CD4-positive, alpha-beta T cell treated with Interleukin-2 at 100 ng/mL for 4 hours (primary cell): ENCODE results near the gene NAV2.

Source experiments
- DNase-seq: peaks from one replicate; pipeline ENCODE4 v3.0.0-alpha.2; 2020; ENCODE audit warnings: low spot score

NAV2 gene

DNA sequence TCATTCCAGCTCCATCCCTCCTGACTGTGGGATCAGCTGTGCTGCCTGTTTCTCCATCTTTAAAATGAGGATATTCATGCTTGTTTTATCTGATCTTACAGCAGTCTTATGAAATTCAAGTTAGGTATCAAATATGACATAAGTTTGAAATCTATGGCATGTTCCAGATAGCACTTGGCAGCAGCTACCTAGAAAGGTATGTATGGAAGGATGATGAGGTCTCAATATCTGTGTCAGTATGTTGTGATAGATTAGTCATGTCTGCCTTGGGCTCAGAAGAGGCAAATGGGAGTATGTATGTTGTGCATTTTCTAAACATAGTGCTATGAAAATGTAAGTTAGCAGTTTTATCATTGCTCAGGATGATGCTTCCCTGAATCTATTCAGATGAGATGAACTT is 122.1 kb downstream of the NAV2 start:
- no peak for DNase-seq

DNA sequence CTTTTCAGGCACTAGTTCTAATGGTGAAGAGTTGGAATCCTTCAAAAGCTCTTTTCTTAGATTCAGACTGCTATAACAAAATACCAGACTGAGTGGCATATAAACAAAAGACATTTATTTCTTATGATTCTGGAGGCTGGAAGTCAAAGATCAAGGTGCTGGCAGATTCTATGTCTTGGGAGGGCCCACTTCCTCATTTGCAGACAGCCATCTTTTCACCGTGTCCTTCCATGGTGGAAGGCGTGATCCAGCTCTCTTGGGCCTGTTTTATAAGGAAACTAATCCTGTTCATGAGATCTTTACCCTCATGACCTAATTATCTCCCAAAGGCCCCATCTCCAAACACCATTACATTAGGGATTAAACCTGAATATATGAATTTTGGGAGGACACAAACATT is 124.0 kb downstream of the NAV2 start:
- DNase-seq, result no peak

DNA sequence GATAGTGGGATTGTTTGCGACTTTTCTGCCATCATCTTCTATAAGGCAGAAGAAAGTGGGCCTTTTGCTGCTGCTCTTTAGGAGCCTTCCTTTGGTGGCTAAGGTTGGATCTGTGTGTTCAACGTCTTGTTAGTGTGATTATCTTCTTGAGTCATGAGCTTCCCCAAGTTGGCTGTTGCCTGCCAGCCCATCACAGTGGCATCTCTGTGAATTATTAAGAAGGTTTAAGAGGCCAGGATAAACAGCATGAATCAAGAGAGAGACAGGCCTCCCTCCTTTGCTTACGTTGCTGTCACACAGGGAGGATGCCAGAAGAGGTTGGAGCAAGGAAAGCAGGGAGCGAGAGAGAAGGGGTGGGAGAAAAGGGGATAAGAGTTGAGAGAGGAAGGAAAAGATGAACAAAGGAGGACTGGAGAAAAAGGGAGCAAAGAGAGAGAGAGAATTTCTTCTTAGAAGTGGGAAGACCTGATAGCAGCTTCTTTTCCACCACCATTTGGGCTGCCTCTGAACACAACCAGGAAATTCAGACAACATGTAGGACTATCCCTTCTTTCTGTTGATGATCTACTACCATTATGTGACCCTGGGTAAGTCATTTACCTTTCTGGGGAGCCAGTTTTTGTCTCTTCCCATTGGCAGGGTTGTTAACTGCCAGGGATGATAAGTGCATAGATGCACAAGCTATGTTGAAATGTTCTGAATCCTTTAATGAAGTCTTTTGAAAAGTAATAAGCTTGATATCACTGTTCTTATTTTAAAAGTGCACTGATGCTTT is 126.5 kb downstream of the NAV2 start:
- DNase-seq, result no peak

DNA sequence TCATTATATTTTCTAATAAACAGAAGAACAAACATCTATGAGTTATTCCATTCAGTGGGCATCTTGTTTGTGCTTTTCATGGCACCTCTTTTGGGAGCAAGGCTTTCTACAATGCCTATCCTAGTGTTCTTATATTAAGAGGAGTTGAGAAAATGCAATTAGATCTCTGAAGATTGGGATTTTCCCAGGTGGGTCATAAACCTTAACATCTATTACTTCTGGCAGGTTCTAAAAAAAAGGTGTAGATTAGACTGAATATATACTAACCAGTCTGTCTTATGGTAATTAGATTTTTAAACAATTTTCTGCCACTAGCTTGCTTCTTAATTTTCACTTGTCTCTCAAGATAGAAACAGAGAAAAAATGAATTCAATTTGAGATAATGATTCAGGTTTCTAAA is 128.3 kb downstream of the NAV2 start:
- DNase-seq, result no peak

DNA sequence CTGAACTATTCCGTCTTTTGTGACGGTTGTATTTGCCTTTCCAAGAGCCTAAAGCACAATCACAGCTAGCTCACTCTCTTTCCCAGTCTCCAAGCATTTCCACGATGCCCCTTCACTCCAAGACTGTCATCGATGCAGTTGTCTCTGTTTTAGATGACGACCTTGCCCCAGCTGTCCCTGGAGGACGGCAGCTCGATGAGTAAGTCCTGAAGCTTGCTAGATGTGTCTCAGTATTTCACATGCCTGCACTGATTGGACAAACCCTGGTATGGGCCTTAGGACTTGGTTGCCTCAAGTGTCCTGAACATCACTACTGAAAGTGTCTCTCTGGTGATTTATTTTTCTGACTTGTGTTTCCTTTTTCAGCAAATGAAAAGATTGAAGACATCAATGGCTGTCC is 129.9 kb downstream of the NAV2 start:
- DNase-seq, result no peak

DNA sequence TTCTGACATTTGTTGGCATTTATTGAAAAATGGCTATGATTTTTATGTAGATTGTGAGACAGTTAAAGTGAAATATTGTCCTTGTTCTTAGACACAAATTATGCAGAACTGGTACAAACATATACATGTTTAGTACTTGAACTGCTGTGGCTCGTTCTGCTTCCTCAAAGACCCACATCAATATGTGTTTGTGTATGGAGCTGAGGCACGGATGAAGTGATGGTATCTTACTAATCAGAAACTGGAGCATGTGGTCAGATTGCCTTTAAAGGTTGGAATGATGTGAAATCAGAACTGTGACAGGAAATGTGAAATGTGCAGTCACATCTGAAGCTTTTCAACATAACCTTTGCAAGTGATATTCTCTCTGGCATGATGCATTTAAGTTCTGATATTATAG is 130.4 kb downstream of the NAV2 start:
- no peak for DNase-seq

DNA sequence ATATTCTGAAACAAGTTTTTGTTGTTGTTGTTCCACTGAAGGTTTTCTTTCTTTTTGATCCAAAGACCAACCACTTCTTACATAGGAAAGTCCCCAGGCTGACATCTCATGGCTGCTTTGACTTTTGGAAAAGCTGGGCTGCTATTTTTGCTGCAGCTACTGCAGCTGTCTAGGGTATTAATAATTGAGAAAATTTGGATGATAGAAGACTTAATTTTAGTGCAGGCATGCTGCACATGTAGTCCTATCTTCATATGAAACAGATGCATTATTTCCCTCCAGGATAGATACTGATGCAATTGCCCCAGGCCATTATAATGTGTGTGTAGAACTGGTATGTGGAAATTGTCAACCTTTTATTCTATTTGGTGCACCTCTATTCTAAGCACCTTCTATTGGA is 131.4 kb downstream of the NAV2 start:
- DNase-seq, result no peak

DNA sequence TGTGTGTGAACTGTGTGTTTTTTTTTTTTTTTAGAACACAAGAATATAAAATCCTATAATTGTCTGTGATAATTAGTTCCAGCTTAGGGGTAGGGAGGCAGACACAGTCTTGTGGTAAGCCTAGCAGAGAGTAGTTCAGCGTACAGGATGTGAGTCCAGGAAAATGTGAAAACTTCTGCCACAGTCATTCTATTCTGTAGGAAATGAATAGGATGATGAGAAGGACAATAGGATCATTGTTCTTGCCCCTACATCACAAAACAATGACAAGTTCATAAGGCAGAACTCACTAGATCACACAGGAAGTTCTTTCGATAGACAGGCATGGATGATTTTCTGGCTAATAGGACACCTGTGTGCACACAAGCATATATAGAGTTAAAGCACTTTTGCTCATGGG is 132.2 kb downstream of the NAV2 start:
- no peak for DNase-seq

DNA sequence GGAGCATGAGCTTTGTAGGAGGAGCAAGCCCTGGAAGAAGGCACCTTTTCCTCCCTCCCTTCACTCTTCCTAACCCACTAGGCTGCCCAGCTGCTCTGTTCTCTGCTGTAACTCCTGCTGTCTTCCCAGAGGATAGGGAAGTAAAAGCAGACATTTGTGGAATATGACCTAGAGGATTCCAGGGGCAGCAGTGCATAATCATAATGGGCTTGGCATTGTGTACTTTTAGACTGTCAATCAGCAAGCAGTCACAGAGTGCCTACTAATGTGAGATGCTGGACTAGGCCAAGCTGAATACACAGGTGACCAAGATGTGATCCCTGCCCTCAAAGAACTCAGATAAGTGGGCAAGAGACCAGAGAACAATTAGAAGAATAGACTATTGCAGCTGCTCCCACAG is 133.0 kb downstream of the NAV2 start:
- no peak for DNase-seq

DNA sequence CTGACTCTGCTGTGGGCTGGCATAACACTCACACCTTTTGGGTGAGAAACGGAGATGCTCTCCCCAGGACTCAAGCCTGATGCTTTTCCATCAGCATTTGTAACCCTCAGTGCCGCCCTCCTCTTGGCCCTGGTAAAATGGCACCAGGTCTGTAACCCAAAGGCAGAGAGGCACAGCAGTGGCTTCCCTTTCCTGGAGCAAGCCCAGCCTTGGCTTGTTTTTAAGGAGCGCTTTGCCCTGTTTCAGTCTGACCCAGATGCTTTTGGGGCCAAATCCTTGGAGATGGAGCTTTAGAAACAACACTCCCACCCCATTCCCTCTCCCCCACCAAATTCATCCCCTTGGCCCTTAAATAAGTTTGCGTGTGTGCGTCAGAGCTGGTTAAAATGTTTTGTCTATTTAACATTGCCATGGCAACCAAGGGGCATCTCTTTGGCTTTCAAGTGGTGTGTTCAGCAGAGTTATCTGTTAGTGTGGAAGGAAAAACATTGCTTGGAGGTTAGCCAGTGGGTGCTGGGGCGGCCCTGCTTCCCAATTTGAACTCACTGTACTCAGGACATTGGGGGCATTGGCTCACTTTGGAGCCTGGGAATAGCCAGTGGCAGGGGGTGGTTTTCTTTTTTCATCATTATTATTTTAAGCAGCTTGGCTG is 134.1 kb downstream of the NAV2 start:
- DNase-seq, result no peak

DNA sequence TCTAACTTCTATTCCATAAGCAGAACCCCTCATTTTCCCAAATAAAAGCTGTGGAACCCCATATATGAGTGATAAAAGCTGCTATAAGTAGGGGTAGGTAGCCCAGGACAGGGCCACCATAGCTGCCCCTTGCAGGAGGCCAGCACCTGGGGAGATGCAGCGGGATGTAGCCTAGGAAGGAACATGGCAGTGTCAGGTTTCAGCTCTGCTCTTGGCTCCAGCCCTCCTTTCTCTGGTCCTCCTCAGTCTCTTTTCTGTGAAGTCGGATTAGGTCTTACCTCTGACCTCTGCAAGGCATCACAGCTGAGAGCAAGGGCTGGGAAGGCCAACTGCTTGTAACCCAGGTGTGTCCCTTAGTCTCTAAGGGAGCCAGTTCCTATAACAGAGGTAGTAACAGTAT is 135.6 kb downstream of the NAV2 start:
- DNase-seq, result no peak

DNA sequence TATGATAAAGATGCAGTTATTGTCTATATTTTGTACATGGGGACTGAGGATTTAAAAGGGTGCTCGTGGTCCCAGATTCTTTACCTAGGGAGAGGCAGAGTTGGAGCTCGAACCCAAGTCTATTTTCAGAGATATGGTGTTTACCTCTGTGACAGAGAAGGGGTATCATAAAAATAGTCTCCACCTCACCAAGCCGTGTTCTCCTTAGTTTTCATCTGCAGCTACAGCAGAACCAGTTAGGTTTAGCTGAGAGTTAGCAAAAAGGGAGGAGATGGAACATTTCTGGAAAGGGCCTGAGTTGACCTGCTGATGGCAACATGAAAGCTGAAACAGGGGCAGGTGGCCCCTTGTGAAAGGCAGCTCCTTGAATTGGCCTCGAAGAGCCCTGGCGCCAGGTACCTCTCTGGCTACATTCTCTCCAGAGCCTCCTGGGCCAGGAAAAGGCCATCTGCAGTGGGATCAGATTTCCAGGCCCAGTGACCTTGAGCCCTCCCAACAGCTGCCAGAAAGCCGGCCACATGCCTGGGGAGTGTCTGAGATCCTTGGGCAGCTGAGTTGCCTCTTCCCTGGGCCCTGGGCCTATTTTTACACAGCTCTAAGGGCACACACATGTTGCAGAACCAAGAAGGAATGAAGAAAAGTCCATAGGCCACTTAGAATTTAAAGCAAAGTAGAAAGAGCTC is 136.6 kb downstream of the NAV2 start:
- no peak for DNase-seq

DNA sequence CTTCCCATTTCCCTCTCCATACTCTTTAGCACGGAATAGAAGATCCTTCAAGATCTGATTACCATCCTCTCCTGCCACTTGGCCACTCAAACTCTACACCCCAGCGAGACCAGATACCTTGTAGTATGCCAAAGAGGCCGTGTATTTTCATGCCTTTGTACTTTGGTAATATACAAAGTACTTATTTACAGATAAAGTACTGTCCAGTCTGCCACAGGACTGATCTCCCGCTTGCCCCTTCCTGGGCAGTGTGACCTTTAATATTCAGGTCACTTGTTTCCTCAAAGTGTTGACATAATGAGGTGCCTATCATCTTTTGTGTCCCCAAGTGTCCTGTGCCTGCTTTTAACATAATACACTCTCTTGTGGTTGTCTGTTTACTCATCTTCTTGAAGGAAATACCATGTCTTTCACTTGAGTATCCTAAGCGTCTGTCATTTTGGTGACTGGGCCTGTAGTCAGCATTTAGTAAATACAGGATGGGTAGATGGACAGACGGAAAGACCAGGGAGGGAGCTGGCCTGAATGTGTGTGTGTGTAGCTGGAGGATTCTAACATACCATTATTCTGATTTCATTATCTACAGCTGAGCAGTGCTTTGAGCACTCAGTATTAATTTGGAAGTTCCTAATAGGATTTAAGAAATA is 137.4 kb downstream of the NAV2 start:
- no peak for DNase-seq

DNA sequence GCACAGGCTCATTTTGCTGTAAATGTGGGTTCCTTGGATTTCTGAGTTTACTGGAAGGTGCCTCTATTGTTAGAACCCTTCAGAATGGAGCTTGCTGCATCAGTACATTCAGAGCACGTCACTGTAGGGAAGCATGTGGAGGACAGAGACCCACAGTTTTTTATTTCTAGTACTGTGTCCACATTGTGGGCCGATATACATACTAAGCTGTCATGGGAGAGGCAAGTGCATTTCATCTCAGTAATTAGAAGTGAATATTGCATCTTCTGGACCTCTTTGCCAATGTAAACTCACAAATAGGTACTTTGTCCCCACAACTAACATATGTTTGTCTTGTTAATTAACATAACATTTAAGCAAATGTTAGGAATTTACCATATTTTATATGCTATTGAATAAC is 139.7 kb downstream of the NAV2 start:
- DNase-seq, result no peak

DNA sequence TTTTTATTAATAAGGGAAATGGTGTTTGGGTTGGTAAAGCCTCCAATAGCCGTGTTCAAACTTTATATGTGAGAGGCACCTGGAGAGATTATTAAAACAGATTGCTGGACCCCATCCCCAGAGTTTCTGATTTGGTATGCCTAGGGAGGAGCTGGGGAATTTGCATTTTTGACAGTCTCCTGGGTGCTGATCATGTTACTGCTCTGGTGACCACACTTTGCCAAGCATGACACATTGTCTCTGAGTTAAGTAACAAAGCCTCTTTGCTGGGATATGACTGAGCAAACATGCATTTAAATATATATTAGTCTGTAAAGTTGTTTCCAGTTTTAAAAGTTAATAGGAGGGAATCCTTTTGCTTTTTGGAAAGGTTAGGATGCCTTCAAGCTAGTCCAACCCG is 140.4 kb downstream of the NAV2 start:
- DNase-seq, result no peak

DNA sequence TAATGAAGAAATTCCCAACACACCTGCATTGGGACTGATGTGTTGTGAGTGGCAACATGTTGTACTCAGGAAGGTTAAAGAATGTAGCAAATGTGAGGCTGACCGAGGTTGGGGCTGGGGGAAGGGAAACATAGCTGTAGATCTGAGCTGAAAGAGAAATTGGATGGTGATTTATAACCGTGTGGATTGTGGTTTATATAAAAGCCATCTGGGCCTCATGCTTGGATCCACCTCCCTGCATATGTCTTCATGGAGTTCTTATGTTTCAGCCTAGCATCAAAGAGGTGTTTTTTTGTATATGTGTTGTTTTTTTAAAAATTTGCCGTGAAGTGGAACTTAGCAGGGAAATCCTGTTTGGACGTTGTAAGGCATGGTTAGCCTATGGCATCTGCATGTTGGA is 141.3 kb downstream of the NAV2 start:
- DNase-seq, result no peak

DNA sequence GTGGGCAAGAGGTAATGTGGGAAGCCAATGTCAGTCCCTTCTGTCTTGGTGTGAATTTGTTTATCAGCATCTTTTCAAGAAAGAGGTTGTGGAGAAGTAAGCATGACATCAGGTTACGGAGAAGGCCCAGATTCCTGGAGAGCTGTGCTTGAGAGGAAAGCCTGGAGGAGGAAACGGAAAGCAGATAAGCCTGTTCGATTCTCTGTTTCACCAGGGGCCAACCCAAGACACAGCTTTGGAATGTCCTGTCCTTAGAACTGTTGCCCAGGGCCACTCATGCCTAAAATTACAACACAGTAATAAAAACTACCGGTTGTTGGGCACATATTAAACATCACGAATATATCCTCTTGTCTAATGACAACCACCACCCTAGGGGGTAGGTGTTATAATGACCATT is 148.5 kb downstream of the NAV2 start:
- DNase-seq, result no peak

DNA sequence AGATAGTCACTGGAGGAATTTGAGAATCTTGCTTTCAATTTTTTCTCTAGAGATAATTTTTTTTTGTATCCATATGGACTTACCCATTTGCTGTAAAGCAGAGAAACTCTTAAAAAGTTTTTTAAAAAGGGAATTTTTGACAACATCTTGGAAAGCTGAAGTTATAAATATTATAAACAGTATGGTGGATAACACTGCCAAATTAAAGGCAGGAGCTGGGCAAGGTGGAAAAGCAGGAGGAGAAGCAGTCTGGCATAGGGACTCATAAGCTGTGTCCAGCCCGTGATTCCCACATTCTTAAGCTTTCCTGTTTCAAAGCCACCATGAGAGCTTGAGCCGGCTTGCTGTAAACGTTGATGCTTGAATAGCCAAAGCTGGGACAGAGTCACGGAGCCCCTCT is 149.5 kb downstream of the NAV2 start:
- DNase-seq, result no peak

DNA sequence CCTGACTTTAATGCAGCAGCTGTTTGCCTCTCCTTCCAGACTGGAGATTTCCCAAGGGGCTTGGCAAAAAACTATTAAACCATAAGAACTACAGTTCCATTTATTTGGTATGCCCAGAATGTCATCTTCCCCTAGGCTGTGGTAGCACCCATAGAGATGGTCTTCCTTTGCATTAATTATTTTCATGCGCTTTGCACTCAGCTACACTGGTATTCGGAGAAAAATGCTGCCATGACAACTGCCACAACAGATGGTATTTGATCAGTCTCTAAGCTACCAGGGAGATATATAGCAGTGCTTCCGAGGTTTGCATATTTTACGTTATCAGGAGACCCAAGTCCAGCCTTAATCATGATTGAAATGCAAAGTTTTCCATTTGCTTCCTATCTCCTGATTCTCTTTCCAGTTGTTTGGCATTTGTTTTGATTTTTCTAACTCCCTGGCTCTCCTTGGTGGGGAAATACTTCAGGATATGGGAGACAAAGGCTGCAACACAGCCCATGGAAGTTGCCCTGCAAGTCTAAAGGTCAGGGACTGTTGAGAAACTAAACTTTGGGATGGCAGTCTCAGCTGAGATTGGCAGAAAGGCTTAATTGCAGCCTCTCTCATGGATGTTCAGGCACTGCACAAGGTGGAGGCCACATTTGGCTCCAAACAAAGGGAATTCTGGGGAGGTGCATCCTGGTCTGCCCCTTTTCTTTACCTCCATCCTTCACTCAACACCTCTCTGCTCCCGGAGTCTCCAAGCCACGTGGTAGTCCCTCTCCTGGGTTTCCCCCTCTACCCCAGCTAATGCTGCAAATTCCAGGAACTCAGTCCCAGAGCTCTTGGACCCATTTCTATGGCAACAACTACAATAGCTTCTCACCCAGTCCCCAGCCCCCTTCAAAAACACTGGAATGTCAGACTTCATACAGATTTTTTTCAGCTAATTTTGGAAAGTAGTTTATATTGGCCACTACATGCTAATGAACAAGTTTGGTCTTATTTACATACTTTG is 151.8 kb downstream of the NAV2 start:
- no peak for DNase-seq

DNA sequence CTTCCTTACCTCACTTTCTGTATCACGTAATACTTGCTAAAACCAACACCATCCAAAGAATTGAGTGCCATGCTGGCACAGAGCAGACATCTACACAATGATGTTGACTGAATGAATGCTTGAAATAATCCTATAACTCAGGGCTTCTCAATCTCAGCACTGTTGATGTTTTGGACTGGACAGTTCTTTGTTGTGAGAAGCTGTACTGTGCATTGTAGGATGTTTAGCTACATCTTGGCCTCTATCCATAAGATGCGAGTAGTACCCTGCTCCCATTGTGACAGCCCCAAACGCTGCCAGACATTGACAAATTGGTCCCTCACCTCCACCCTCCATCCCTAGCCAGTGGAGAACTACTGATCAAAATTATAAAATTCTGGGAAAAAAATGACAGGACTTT is 153.4 kb downstream of the NAV2 start:
- no peak for DNase-seq

DNA sequence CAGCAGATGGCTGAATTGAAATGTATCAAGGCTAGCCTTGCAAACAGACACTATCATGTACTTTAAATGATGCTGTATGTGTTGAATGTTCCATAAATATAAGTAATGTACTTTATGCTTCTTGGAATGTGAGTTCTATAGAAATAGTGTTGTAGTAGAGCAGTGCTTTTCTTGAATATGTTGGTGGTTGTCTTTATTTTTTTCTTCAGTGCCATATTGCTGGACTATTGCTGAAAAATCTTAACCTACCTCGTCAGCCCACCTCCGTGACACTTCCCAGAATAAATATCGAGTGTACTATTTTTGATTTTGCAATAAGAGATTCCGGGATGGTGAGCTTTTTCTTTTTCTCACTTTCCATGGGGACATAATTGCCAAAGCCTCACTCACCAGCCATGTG is 153.9 kb downstream of the NAV2 start:
- DNase-seq, result no peak

DNA sequence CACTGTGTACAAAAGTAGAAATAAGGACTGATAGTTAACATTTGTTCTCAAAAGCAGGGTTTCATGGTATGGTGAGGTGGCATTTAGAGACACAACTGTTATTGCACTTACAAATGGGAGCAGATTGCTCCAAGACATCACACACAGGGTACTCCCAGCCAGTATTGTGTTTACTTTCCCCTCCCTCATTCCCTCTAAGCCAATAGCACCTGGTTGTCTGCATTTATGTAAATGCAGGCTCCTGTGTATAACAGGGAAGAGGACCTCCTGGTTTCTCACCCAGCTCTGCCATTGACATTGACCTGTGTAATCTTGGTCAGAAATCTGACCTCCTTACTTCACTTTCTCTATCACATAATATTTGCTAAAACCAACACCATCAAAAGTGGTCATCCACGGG is 154.4 kb downstream of the NAV2 start:
- no peak for DNase-seq
